GM12874 (cell line): ENCODE data around the gene OR51M1.

Experiments used
- CTCF ChIP-seq: IDR thresholded peaks from 2 replicates; pipeline ENCODE4 v1.5.1; 2011; ENCODE audit warnings: low read depth, mild to moderate bottlenecking, control low read depth, low read length, moderate library complexity; ENCODE audit not compliant: insufficient read depth

OR51M1 gene

GRCh38 chr11:5383576-5383975 lies at the start of gene OR51M1:
Gene OR51M1 (plus strand): TSS chr11:5383812. CDS start chr11:5389399, 5,587 bp downstream.
- TF ChIP-seq CTCF, result no peak

- no peak for TF ChIP-seq CTCF
Observed at GRCh38 chr11:5335170-5335569, 48.4 kb upstream of the OR51M1 start.

GRCh38 chr11:5336331-5336730 lies 47.3 kb upstream of the OR51M1 start:
- no peak for TF ChIP-seq CTCF

GRCh38 chr11:5339771-5340322 lies 43.8 kb upstream of the OR51M1 start:
- no peak for TF ChIP-seq CTCF

GRCh38 chr11:5343474-5344335 lies 39.9 kb upstream of the OR51M1 start, which contains the start of gene OR51B5:
Gene OR51B5 (minus strand): TSS chr11:5343524. CDS start chr11:5343524, 0 bp downstream.
- TF ChIP-seq CTCF, result no peak

GRCh38 chr11:5345831-5346230 lies 37.8 kb upstream of the OR51M1 start:
- TF ChIP-seq CTCF, result no peak

GRCh38 chr11:5348551-5349194 lies 34.9 kb upstream of the OR51M1 start:
- TF ChIP-seq CTCF, result no peak
